ENCODE measurements around the gene GPATCH1.

Gene GPATCH1

DNA sequence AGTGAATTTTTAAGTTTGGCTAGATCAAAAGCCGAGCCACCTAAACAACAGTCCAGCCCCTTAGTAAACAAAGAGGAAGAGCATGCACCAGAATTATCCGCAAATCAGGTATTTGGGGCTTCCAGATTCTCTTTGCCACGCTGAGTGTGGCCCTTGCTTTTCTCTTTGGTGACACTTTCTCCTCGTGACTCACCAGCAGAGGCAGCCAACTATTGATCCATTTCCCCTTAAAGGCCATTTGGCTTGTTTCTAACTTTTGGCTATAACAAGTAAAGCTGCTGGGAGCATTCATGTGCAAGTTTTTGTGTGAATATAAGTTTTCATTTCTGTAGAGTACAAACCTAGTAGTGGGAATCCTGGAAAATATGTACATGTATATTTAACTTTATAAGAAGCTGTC lies 33.3 kb downstream of the GPATCH1 start:
- H3K9me3 ChIP-seq (ENCODE audit: control insufficient read depth, insufficient read depth, low read depth, low read length): no peaks in the 10 kb centered on the region; the same call in 1 of the 2 replicates
- ChIA-PET POLR2A (interaction anchor here (0.7 kb wide), 1 partner anchor 63 kb away, joined by 4 read pairs; no protein-coding TSS in a partner anchor), CTCF (interaction anchor here (0.6 to 6.5 kb wide), 4 partner anchors 11 to 1106 kb away, joined by 3 to 45 read pairs (median 16); no protein-coding TSS in a partner anchor)
- no peaks in the 10 kb centered on the region for H3K4me1 ChIP-seq (ENCODE audit: control insufficient read depth, insufficient read depth, low read length)
- peaks cover 70 to 99% of the 10 kb centered on the region in 2 experiments for H3K36me3 ChIP-seq (ENCODE audit: control insufficient read depth in 2 of 2, insufficient read depth in 1 of 2, low read length in 2 of 2)
- TF ChIP-seq, protein P1, sequence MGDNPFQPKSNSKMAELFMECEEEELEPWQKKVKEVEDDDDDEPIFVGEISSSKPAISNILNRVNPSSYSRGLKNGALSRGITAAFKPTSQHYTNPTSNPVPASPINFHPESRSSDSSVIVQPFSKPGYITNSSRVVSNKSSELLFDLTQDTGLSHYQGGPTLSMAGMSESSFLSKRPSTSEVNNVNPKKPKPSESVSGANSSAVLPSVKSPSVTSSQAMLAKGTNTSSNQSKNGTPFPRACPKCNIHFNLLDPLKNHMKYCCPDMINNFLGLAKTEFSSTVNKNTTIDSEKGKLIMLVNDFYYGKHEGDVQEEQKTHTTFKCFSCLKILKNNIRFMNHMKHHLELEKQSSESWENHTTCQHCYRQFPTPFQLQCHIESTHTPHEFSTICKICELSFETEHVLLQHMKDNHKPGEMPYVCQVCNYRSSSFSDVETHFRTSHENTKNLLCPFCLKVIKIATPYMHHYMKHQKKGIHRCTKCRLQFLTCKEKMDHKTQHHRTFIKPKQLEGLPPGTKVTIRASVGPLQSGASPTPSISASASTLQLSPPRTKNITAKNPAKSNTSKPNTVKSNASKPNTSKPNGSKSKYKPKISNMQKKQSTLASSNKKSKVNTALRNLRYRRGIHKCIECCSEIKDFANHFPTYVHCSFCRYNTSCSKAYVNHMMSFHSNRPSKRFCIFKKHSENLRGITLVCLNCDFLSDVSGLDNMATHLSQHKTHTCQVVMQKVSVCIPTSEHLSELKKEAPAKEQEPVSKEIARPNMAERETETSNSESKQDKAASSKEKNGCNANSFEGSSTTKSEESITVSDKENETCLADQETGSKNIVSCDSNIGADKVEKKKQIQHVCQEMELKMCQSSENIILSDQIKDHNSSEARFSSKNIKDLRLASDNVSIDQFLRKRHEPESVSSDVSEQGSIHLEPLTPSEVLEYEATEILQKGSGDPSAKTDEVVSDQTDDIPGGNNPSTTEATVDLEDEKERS (tag by site-specific recombination; IDR thresholded peaks at IDR 0.05): no peak
- TF ChIP-seq ZNF571 (tag by site-specific recombination; IDR thresholded peaks at IDR 0.05) (no peak), PRDM1 (tag by site-specific recombination; IDR thresholded peaks at IDR 0.05) (peak; percentile 45; the same call in 1 of the 2 replicates)
- no peak overlapping the region for H3K4me3 ChIP-seq (ENCODE audit: low read depth, low read length)
- no peak overlapping the region for H3K27ac ChIP-seq (ENCODE audit: extremely low read depth, low read depth, low read length)

DNA sequence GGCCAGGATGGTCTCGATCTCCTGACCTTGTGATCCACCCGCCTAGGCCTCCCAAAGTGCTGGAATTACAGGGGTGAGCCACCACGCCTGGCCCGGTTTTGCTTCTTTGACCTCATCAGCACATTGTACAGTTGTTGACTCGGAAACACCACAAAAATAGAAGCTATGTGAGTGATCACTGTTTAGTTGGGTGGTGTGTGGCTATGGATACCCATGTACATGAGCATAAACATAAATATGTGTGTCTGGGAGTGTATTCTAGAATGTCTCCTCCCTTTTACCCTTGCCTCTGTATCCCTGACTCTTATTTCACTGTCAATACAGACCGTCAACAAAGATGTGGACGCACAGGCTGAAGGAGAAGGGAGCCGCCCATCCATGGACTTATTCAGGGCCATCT lies 36.5 kb downstream of the GPATCH1 start:
- no peak for TF ChIP-seq ZNF350 (tag by site-specific recombination; IDR thresholded peaks at IDR 0.05)
- TF ChIP-seq SCRT2 (tag by site-specific recombination; IDR thresholded peaks at IDR 0.05): no peak
- TF ChIP-seq TCF7L2 (IDR thresholded peaks at IDR 0.05; ENCODE audit: borderline replicate concordance, low read depth, low read length): no peak
- no peak for TF ChIP-seq ZNF26 (tag by site-specific recombination; IDR thresholded peaks at IDR 0.05)
- no peak for TF ChIP-seq ZNF157 (tag by site-specific recombination; IDR thresholded peaks at IDR 0.05)
- TF ChIP-seq ZNF624 (tag by site-specific recombination; IDR thresholded peaks at IDR 0.05): no peak
- POLR2A ChIA-PET: interaction anchor here (1.0 to 1.4 kb wide), 3 partner anchors 141 to 426 kb away, joined by 3 read pairs; partner anchors contain the start of genes CEP89, FAAP24 and NUDT19
- Histone ChIP-seq H3K4me3 (ENCODE audit: low read depth, low read length) (no peak overlapping the region), H3K4me1 (ENCODE audit: control insufficient read depth, insufficient read depth, low read length) (no peaks in the 10 kb centered on the region), H3K36me3 (ENCODE audit: control insufficient read depth in 2 of 2, insufficient read depth in 1 of 2, low read length in 2 of 2) (peaks cover 47 to 95% of the 10 kb centered on the region in 2 experiments), H3K27ac (ENCODE audit: extremely low read depth, low read depth, low read length) (no peak overlapping the region), H3K9me3 (ENCODE audit: control insufficient read depth, insufficient read depth, low read depth, low read length) (no peaks in the 10 kb centered on the region; the same call in 1 of the 2 replicates)
- CTCF ChIA-PET: interaction anchor here (0.6 to 14.2 kb wide), 12 partner anchors 8 to 299 kb away, joined by 3 to 335 read pairs (median 3); partner anchors contain the start of genes CEP89 and FAAP24

GRCh38 chr19:33118643-33119042 lies 37.7 kb downstream of the GPATCH1 start:
- ChIA-PET POLR2A (interaction anchor here (0.9 to 1.1 kb wide), 2 partner anchors 58 to 427 kb away, joined by 3 read pairs; partner anchors contain the start of gene NUDT19), CTCF (interaction anchor here (0.6 to 14.2 kb wide), 31 partner anchors 9 to 519 kb away, joined by 3 to 335 read pairs (median 5); partner anchors contain the start of genes CEP89, FAAP24 and NUDT19)
- Histone ChIP-seq H3K9me3 (ENCODE audit: control insufficient read depth, insufficient read depth, low read depth, low read length) (no peaks in the 10 kb centered on the region; the same call in 1 of the 2 replicates), H3K36me3 (ENCODE audit: control insufficient read depth in 2 of 2, insufficient read depth in 1 of 2, low read length in 2 of 2) (peaks cover 36 to 95% of the 10 kb centered on the region in 2 experiments), H3K27ac (ENCODE audit: extremely low read depth, low read depth, low read length) (no peak overlapping the region), H3K4me1 (ENCODE audit: control insufficient read depth, insufficient read depth, low read length) (no peaks in the 10 kb centered on the region), H3K4me3 (ENCODE audit: low read depth, low read length) (no peak overlapping the region)
- TF ChIP-seq ZNF184 (tag by site-specific recombination; IDR thresholded peaks at IDR 0.05) (no peak), ZNF521 (tag by site-specific recombination; IDR thresholded peaks at IDR 0.05) (no peak), ZNF416 (tag by site-specific recombination; IDR thresholded peaks at IDR 0.05) (no peak), OVOL3 (tag by site-specific recombination; IDR thresholded peaks at IDR 0.05) (no peak), ZNF23 (tag by site-specific recombination; IDR thresholded peaks at IDR 0.05; ENCODE audit: borderline replicate concordance) (no peak), ZNF585B (tag by site-specific recombination; IDR thresholded peaks at IDR 0.05) (no peak)
- TF ChIP-seq, protein P2, sequence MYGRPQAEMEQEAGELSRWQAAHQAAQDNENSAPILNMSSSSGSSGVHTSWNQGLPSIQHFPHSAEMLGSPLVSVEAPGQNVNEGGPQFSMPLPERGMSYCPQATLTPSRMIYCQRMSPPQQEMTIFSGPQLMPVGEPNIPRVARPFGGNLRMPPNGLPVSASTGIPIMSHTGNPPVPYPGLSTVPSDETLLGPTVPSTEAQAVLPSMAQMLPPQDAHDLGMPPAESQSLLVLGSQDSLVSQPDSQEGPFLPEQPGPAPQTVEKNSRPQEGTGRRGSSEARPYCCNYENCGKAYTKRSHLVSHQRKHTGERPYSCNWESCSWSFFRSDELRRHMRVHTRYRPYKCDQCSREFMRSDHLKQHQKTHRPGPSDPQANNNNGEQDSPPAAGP (tag by site-specific recombination; IDR thresholded peaks at IDR 0.05): no peak
